Stimulated activated CD8-positive, alpha-beta memory T cell treated with anti-CD3 and anti-CD28 coated beads, Interleukin-15, amount 100 ng/mL, for 1 hour (primary cell): Measurements from ENCODE around the gene PYGO1.
"Not testable (repeated sequence)": the region's sequence is repeated elsewhere in the genome, so short reads cannot be mapped to it uniquely, and the experiment has no call there.

Experiments
- DNase-seq: peaks from one replicate; pipeline ENCODE4 v3.0.0-alpha.2; 2020; ENCODE audit warnings: low read depth

PYGO1 gene, protein sequence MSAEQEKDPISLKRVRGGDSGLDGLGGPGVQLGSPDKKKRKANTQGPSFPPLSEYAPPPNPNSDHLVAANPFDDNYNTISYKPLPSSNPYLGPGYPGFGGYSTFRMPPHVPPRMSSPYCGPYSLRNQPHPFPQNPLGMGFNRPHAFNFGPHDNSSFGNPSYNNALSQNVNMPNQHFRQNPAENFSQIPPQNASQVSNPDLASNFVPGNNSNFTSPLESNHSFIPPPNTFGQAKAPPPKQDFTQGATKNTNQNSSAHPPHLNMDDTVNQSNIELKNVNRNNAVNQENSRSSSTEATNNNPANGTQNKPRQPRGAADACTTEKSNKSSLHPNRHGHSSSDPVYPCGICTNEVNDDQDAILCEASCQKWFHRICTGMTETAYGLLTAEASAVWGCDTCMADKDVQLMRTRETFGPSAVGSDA

DNA sequence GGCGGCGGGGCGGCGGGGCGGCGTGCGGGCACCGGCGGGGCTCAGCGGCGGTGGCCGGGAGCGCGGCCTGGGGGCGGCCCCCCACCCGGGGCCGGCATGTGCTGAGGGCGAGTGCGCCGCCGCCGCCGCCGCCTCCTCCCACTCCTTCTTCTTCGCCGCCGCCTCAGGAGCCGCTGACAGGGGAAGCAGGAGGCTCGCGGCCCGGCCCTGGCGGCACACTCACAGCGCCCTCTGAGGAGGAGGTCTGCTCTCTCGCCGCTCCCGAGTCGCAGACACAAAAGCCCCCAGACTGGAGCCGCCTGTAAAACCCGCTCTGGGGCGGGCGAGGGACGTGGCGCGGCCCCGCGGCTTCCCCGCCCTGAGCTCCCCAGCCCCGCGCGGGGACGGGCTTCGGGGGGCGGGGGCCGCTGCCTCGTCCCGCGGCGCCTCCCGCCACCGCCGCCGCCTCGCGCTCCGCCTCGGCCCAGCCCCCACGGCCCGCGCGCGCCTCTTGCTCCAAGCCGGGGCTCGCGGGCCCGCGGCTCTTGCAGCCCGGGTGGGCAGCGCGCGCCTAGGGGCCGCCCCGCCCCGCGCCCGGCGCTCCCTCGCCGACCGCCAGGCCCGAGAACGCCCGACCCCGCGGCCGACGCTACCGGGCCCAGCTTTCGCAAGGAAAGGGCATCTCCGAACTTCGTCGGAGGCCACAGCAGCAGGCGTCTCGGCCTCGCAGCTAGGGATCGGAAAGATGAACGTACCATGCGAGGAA lies at the start of gene PYGO1:
Gene PYGO1 (minus strand): TSS at position 276 of the 745 bp plus-strand sequence. CDS start 462 bp downstream, outside the sequence.
- DNase-seq = no peak

DNA sequence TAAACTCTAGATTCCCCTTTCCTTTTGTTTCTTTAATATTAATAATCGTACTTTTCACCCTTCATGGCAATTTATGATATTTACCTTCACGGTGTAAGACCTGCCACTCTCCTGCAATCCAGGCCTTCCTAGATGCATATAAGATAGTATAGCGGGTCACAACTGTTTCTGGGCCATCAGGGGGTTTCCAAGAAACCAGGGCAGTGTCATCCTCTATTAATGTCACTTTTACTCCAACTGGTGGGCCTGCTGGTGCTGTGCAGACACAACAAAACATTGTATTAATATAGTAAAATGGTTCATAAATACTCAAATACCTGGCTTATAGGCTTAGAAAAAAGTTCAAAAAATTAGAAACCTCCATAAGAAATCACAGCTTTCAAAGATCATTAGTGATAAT lies 48.9 kb upstream of the PYGO1 start:
- DNase-seq = no peak

DNA sequence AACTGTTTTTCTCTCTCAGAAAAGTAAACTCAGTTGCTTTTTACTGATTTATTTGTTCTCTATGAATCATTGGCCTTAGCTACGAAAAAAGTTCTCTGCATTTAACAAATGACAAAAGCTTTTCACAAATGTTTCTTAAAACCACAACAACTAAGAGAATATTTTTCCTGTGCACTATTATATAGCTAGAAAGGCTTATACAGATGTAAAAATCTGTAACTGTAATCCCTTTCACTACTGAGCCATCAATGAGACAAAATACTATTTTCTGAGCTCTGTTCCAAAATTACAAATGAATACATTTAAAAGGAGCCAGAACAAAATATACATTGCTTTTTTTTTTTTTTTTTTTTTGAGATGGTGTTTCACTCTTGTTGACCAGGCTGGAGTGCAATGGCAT lies 45.6 kb upstream of the PYGO1 start:
- DNase-seq = no peak

DNA sequence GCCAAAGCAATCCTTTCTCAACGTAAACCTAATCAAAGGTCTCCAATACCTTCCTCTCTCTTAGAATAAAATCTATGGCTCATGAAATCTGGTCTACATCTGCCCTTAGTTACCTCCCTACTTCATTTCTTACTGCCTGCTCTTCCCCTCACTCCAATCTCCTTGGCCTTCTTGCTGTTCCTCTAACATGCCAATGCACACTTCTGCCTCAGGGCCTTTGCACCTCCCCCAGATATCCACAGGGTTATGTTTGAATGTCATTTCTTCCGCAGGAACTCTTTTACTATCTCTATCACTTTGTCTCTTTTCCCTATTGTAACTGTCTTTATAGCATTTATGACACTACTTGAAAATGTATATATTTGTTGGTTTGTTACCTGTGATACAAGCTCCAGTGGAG lies 44.3 kb upstream of the PYGO1 start:
- DNase-seq = no peak

DNA sequence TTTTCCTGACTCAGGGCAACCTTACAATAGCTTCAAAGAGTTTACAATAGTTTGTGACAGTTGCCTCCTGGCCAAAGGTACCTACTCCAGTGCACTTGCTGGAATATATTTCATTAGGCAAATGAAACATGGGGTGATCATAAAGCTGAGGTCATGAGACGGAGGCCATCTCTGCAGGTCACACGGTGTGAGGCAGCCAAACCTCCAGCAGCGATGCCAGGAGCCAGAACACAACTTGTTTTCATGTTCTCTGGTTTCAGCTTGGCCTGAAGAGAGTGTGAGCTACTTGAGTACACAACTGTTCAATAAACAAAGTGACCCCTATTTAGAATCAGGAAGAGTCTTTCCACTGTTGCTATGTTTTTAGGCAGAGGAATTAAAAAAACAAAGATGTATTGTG lies 42.7 kb upstream of the PYGO1 start:
- no peak for DNase-seq

DNA sequence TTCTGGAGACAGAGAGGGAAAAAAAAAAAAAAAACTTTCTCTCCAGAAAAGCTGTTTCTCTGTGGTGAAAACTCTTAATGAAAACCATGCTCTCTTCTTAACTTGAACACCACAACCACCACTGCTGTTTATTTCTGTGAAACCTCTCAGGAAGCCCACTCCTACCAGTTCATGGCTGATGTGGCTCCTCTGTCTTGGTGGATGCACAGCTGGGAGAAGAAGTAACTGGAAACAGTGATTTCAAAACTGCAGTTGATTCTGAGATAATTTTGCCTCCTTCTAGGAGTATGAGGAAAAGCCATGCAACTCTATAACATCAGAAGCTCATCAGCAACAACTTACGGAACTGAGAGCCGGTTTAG lies 40.2 kb upstream of the PYGO1 start:
- no peak for DNase-seq

DNA sequence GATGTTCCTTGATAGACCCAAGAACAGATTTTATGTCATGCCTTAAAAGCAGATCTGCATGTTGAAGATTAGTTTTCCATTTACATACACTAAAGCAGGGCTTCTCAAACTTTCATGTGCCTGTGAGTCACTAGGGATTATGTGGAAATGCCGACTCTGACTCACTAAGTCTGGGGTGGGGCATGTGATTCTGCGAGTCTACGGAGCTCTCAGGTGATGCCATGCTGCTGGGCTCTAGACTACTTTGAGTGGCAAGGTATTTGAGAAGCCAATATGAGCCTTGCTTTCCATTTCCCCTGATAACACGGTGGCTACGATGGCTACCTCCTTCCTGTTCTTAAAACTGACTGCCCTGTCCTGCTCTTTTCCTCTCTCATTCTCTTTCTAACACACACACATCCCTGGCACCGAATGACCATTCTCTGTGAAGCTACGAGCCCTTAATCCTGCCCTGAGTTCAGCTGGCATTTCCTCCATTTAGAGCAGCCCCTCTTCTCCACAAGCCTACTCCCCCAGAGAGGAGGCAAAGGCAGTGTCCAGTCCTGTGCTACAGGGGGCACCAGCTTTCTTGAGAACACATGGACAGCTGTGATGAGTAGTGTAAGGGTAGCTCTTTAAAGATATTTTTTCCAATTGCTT lies 39.7 kb upstream of the PYGO1 start:
- no peak for DNase-seq

DNA sequence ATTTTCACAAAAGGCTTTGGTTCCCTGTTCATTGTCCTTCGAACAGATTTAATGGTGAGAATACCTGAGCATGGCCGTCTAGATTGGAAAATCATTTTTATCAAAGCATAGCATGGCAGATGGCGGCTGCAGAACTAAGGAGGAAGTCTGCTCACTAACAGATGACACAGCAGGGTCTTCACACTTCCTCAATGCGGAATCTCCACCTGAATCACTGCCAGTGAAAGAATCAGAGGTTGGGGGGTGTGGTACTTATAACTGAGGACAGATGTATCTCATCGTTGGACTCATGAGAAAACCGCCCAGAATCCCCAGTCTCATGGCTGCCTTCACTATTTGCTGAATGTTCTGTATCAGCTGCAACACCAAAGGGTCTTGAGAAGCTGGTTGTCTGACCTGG lies 31.6 kb upstream of the PYGO1 start:
- no peak for DNase-seq

DNA sequence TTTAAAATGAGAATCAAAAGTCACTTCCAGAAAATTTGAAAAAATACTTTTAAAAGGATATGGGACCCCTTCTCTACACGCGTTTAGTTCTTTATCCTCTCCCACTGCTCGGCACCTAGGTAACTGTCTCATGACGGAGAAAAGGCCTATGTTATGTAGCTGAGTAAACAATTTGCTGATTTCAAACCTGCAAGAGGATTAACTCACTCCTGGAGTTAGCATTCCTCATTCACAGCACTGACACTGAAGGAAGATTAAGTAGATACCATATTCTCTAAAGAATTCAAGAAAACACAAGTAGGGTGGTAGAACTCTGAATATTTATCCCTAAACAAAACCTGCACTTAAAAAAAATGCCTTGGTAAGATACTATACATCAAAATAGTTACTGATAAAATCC lies 30.2 kb upstream of the PYGO1 start:
- no peak for DNase-seq

DNA sequence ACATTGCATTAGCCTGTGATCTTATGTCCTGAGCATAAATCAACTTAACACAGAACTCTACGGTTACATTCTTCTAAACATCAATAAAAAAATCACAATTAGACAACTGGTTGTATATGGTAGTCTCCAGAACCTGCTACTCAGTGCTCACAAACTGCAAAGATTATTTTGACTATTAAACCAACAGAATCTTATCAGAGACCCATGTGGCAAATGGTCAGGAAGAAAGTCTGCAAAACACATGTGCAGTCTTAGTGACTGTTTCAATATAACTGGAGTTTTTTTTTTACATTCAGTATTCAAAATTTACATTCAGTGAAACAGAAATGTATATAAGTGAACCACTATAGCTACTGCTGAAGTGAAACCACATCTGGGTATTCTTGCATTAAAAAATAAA lies 27.3 kb upstream of the PYGO1 start:
- DNase-seq = no peak

DNA sequence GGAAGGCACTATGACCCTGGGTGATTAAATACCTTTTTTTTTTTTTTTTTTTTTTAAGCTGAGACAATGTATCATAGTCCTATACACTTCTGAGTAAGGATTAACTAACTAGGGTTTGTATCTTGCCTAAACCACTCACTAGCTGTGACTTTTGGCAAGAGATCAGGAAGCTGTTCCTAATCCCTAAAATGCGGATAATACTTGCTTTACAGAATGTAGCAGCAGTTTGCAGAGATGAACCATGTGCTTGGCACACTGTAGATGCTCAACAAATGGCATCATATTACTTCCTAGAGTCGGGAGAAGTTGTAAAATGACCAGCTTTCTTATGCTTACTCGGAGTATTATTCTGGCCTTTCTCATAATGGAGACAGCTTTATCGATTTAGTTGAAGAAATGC lies 25.6 kb upstream of the PYGO1 start:
- no peak for DNase-seq

DNA sequence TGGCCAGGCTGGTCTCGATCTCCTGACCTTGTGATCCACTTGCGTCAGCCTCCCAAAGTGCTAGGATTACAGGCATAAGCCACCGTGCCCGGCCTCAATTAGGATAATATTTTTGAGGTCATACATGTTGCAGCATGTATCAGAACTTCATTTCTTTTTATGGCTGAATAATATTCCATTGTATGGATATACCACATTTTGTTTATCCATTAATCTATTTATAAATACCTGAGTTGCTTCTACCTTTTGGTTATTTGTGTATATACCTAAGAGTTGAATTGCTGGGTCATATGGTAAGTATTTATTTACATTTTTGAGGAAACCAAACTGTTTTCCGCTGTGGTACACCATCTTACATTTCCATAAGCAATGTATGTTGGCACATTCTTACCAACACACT lies 18.1 kb upstream of the PYGO1 start:
- DNase-seq = no peak

DNA sequence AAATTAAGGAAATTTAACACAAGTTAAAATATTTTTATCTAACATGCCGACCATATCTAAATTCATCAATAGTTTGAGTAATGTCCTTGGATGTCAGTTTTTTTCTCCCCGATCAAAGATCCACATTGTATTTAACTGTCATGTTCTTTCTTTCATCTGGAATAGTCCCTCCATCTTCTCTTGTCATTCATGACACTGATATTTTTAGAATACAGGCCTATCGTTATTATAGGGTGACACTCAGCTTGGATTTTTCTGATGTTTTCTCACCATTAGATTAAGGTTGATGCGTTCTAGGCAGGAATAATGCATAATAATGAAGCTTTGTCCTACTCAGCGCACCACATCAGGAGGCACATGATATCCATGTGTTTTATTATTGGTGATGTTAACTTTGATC lies 13.2 kb upstream of the PYGO1 start:
- DNase-seq = no peak

DNA sequence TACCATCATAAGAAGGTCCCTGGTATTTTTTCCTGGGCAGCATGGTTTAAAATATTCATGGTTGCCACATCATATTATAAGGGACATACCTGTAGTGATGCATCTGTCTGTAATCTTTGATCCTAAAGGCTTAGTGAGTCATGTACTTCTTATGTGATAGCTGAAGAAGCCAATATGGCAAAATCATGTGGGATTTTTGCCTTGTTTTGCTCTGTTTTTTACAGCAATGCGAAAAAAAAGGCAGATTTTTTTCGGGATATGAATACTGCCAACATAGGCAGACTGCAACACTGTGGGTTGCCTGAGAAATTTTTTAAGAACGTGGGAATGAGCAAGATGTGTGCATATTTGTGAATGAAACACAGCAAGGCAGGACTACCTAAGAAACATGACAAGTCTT lies 11.3 kb upstream of the PYGO1 start:
- DNase-seq = no peak

DNA sequence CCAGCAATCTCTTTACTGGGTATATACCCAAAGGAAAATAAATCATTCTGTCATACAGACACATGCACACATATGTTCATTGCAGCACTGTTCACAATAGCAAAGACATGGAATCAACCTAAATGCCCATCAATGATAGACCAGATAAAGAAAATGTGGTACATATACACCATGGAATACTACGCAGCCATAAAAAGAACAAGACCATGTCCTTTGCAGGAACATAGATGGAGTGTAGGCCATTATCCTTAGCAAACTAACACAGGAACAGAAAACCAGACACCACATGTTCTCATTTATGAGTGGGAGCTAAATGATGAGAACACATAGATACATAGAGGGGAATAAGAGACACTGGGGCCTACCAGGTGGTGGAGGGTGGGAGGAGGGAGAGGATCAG lies 4.9 kb upstream of the PYGO1 start:
- DNase-seq = not testable (repeated sequence)

DNA sequence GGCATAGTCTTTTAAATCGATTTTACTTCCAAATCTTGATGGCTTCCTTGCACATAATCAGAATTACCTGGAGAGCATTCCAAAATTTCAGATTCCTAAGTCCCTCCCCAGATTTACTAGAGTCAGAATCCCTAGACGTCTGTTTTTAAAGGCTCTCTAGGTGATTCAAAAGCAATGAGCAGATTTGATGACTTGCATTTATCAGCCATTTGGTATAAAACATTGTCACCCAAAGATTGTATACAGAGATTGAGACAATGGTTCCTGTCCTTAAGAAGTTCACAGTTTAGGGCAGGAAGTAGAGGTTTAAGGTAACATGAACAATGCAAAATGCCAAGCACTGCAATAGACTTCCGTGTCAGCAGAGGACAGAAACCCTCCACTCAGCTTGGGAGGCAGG lies 2.6 kb upstream of the PYGO1 start:
- no peak for DNase-seq

DNA sequence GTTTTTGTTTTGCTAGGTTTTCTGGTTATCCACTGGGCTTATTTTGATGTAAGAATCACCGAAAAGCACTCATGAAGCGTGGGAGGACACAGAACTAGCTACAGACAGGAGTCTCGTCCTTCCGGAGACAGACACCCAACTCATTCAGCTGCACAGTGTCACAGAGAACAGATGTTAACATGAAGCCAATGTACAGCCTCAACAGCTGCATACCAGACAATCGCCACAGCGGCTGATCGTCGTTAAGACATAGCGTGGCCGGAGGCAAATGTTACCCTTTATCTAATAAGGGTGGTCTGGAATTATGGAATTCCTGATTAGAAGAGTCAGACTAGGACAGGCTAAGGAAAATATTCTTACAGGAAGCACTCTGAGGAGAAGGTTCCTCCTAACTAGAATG lies 1.1 kb upstream of the PYGO1 start:
- no peak for DNase-seq

DNA sequence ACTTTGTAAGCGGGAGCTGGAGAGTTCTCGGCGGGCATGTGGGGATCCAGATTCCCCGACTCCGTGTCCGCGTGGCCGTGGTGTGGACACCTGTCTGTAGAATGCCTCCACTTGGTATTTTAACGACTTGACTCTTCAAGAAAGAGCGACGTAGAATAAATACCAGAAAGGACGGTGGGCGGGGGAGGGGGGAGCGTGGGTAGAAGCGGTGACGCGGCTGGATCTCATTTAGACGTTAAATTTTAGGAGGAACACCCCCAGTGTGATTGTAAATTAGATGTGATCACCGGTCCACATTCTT lies 620 bp upstream of the PYGO1 start:
- DNase-seq = no peak

DNA sequence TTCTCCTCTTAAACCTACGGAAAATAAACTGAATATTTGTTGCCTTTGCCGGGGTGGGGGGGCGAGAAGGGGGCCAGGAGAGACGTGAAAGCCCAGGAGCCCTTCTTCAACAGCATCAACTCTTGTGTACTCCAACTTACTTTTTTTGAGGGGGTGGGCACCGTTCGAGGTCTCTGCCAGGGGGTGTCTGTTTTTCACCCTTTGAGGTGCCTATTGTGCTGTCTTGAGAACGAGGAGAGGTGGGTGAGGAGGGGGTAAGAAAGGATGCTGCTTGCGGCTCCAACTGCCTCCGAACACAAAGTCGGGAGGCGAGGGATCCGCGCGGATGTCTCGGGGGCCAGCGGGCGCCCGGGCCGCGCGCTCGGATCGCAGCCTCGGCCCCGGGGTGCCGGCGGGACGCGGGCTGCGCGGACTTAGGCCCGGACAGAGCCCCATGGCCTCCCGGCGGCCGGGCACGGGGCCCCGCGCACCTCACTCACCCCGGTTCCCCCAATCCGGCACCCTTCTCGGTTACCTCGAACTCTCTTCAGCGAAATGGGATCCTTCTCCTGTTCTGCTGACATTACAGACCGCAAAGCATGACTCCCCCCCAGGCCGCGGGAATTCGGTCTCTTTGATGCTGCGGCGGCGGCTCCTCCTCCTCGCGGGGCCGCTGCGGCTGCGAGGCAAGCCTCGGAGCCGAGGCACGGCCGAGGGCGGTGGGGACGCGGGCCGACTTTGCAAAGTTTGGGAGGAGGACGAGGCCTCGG lies 650 bp downstream of the PYGO1 start:
- no peak for DNase-seq

DNA sequence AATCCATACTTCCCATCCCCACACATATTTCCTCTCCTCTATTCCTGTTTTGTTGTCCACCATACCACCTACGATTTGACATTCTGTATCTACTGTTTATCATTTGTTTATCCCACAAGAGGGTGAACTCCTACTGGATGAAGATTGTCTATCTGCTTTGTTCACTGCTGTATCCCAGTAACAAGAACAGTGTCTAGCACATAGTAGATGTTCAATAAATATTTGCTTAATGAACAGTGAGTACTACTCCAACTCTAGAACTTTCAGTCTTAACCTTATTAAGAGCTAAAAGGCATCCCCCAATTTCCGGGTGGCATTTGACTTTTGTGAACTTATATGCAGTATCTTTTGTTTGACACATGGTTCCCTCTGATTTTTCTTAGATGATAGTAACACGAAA lies 1.3 kb downstream of the PYGO1 start:
- DNase-seq = no peak

DNA sequence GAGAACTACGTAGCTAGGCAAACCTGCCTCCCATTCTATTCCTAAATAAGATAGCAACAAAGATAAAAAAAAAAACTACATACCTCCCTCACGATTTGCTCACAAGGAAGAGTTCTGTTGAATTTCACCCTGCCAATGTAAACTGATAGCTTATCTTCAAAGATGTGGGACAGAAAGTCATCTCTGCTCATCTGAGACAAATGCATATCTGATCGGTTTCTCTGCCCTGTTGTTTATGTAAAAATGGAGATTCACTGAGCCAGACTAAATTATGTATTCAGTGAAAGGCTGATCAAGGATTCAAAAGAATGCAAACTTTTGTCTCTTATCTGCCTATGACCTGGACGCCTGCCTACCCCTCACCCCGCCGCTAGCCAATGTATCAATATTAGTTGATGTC lies 11.2 kb downstream of the PYGO1 start:
- DNase-seq = no peak

DNA sequence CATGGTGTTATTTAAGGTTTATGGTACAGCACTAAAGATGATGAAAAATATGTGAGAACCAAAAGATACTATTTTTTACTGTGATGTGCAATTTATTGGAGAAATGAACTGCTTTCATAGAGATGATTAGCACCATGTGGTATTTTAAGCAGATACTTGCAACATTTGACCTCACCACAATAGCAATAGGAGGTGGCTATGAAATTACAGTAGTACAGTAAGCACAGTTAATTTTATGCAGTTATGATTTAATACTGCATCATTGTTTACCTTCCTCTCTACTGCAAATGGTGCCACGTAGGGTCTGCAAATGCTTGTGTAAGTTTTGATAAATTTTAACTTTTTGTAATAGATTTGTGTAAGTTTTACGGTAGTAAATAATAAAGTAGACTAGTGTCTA lies 14.0 kb downstream of the PYGO1 start:
- no peak for DNase-seq

DNA sequence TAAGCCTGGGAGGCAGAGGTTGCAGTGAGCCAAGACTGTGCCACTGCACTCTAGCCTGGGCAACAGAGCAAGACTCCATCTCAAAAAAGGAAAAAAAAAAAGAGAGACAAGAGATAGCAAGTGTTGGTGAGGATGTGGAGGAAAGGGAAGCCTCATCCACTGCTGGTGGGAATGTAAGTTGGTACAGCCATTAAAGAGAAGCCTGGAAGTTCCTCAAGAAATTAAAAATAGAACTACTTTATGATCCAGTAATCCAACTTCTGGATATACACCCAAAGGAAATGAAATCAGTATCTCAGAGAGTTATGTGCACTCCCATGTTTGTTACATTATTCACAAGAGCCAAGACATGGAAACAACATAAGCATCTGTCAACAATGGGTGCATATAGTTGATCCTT lies 14.9 kb downstream of the PYGO1 start:
- no peak for DNase-seq
